HFF-Myc (cell line): ENCODE results near the gene DSC3.
A peak's percentile ranks its signal among the peaks of the same experiment; 100 is the strongest.
"Not testable (repeated sequence)": the region's sequence is repeated elsewhere in the genome, so short reads cannot be mapped to it uniquely, and the experiment has no call there.

Source experiments
- DNase-seq: peaks from one replicate; pipeline ENCODE4 v3.0.0-alpha.2; 2011; ENCODE audit warnings: low read depth; ENCODE audit errors: extremely low read depth
- H3K4me3 ChIP-seq: replicated peaks from 2 replicates; pipeline ENCODE4 v1.5.1; 2011; ENCODE audit warnings: low read depth, mild to moderate bottlenecking, control low read depth, low read length
- CTCF ChIP-seq: IDR thresholded peaks from 2 replicates; pipeline ENCODE4 v1.5.1; 2012; ENCODE audit warnings: mild to moderate bottlenecking, low read depth, low read length, control low read depth; ENCODE audit errors: missing control alignments

Gene DSC3

GRCh38 chr18:30982285-30982992, 60.1 kb downstream of the DSC3 start:
- DNase-seq: no peak
- TF ChIP-seq CTCF: no peak
- no peak overlapping the region for H3K4me3 ChIP-seq

- not testable (repeated sequence) for DNase-seq, H3K4me3 ChIP-seq
These were observed 64.5 kb downstream of the DSC3 start for GRCh38 chr18:30978091-30978490.

- DNase-seq: peak; percentile 0
- peak; percentile 37 for TF ChIP-seq CTCF
- no peak overlapping the region for H3K4me3 ChIP-seq
These were observed 71.1 kb downstream of the DSC3 start for GRCh38 chr18:30971338-30971956.

GRCh38 chr18:30970196-30970816, 72.2 kb downstream of the DSC3 start:
- no peak overlapping the region for H3K4me3 ChIP-seq
- TF ChIP-seq CTCF: no peak
- peak; percentile 1 for DNase-seq

- no peak for DNase-seq
- H3K4me3 ChIP-seq: no peak overlapping the region
- TF ChIP-seq CTCF: no peak
These were observed 72.8 kb downstream of the DSC3 start for GRCh38 chr18:30969670-30970170.

GRCh38 chr18:30967701-30968100, 74.8 kb downstream of the DSC3 start:
- no peak overlapping the region for H3K4me3 ChIP-seq
- no peak for TF ChIP-seq CTCF
- no peak for DNase-seq

GRCh38 chr18:30965237-30965636, 77.3 kb downstream of the DSC3 start:
- TF ChIP-seq CTCF: no peak
- no peak overlapping the region for H3K4me3 ChIP-seq
- DNase-seq: no peak
